ENCODE measurements around the gene ZC3H7B.
"Not testable (repeated sequence)": the region's sequence is repeated elsewhere in the genome, so short reads cannot be mapped to it uniquely, and the experiment has no call there.

The ZC3H7B gene

GRCh38 chr22:41301085-41302020 is at the start of gene ZC3H7B:
ZC3H7B (plus strand) TSS chr22:41301525; CDS start chr22:41320661, 19,136 bp downstream.
- peak; percentile 65 for DNase-seq (ENCODE audit: low read depth, low spot score)

GRCh38 chr22:41252365-41252764 is 49.0 kb upstream of the ZC3H7B start:
- no peak for DNase-seq (ENCODE audit: low read depth, low spot score)

- DNase-seq (ENCODE audit: low read depth, low spot score): no peak
Observed at GRCh38 chr22:41254230-41254629, 47.1 kb upstream of the ZC3H7B start.

GRCh38 chr22:41256254-41257253 is 44.8 kb upstream of the ZC3H7B start:
- DNase-seq (ENCODE audit: low read depth, low spot score): no peak

GRCh38 chr22:41257696-41258095 is 43.6 kb upstream of the ZC3H7B start:
- no peak for DNase-seq (ENCODE audit: low read depth, low spot score)

- DNase-seq (ENCODE audit: low read depth, low spot score): not testable (repeated sequence)
Observed at GRCh38 chr22:41259756-41260155, 41.6 kb upstream of the ZC3H7B start.

- no peak for DNase-seq (ENCODE audit: low read depth, low spot score)
Observed at GRCh38 chr22:41260871-41261270, 40.5 kb upstream of the ZC3H7B start.

- no peak for DNase-seq (ENCODE audit: low read depth, low spot score)
Observed at GRCh38 chr22:41261541-41262249, 39.6 kb upstream of the ZC3H7B start.

GRCh38 chr22:41262250-41262765 is 39.0 kb upstream of the ZC3H7B start:
- no peak for DNase-seq (ENCODE audit: low read depth, low spot score)

- no peak for DNase-seq (ENCODE audit: low read depth, low spot score)
Observed at GRCh38 chr22:41263704-41264103, 37.6 kb upstream of the ZC3H7B start.

- DNase-seq (ENCODE audit: low read depth, low spot score): no peak
Observed at GRCh38 chr22:41264408-41264941, 36.9 kb upstream of the ZC3H7B start.

GRCh38 chr22:41267958-41268357 is 33.4 kb upstream of the ZC3H7B start:
- no peak for DNase-seq (ENCODE audit: low read depth, low spot score)

- no peak for DNase-seq (ENCODE audit: low read depth, low spot score)
Observed at GRCh38 chr22:41271787-41272186, 29.5 kb upstream of the ZC3H7B start.

- no peak for DNase-seq (ENCODE audit: low read depth, low spot score)
Observed at GRCh38 chr22:41273128-41273527, 28.2 kb upstream of the ZC3H7B start.

GRCh38 chr22:41274856-41275255 is 26.5 kb upstream of the ZC3H7B start:
- DNase-seq (ENCODE audit: low read depth, low spot score): no peak

- no peak for DNase-seq (ENCODE audit: low read depth, low spot score)
Observed at GRCh38 chr22:41280065-41280464, 21.3 kb upstream of the ZC3H7B start.

GRCh38 chr22:41280854-41281253 is 20.5 kb upstream of the ZC3H7B start:
- DNase-seq (ENCODE audit: low read depth, low spot score): no peak

- no peak for DNase-seq (ENCODE audit: low read depth, low spot score)
Observed at GRCh38 chr22:41284465-41284864, 16.9 kb upstream of the ZC3H7B start.

- peak; percentile 80 for DNase-seq (ENCODE audit: low read depth, low spot score)
Observed at GRCh38 chr22:41285441-41285819, 15.9 kb upstream of the ZC3H7B start.

GRCh38 chr22:41285820-41286638 is 15.3 kb upstream of the ZC3H7B start, which contains the start of gene RANGAP1:
RANGAP1 (minus strand) TSS chr22:41286187; CDS start chr22:41281044, 5,143 bp downstream.
- peak; percentile 98 for DNase-seq (ENCODE audit: low read depth, low spot score)

All from activated CD4-positive, CD25-positive, alpha-beta regulatory T cell treated with anti-CD3 and anti-CD28 coated beads, Interleukin-2, amount 50 U/mL, for 16 hours (primary cell).